Uterus (tissue), 4 donors: Measurements from ENCODE around the gene FCER1G. TPM values are rescaled to one million over a fixed set of nuclear protein-coding genes. Genes with fewer than 3 reads are reported as not detected.
"Not testable (repeated sequence)": the region's sequence is repeated elsewhere in the genome, so short reads cannot be mapped to it uniquely, and the experiment has no call there.

Source experiments
- DNase-seq, 2 donors: peaks; one replicate each; pipeline ENCODE4 v3.0.0-alpha.2; 2019 to 2020
- H3K27ac ChIP-seq, 2 donors: fragments of 200-600 bp; sonication (generic); 1 replicate in 1 of 2; 2 replicates in 1 of 2; pipeline ENCODE4 v1.5.1; 2016 to 2018
- H3K27me3 ChIP-seq, 2 donors: fragments of 200-600 bp; sonication (generic); one replicate each; pipeline ENCODE4 v1.5.1; 2018 to 2019; ENCODE audit warnings: control low read depth in 1 of 2
- H3K36me3 ChIP-seq, 2 donors: fragments of 200-600 bp; sonication (generic); one replicate each; pipeline ENCODE4 v1.5.1; 2019; ENCODE audit warnings: control low read depth in 1 of 2
- H3K4me1 ChIP-seq, 2 donors: fragments of 200-600 bp; sonication (generic); one replicate each; pipeline ENCODE4 v1.5.1; 2018 to 2019; ENCODE audit warnings: control low read depth in 1 of 2
- H3K4me3 ChIP-seq, 2 donors: fragments of 200-600 bp; sonication (generic); 1 replicate in 1 of 2; 2 replicates in 1 of 2; pipeline ENCODE4 v1.5.1; 2018 to 2019; ENCODE audit warnings: mild to moderate bottlenecking in 1 of 2
- H3K9me3 ChIP-seq, 2 donors: fragments of 200-600 bp; sonication (generic); one replicate each; pipeline ENCODE4 v1.5.1; 2019; ENCODE audit warnings: control low read depth in 1 of 2
- POLR2A ChIP-seq, 2 donors: fragments of 450-650 bp; IDR thresholded peaks; one replicate each; pipeline ENCODE4 v1.6.1; 2016; ENCODE audit warnings: antibody characterized with exemption in 2 of 2, mild to moderate bottlenecking in 1 of 2, moderate library complexity in 1 of 2
- intact Hi-C: fragments of 100-400 bp; cut with DNase I; formaldehyde crosslinking; loops from one replicate; pipeline ENCODE4 v1.15.1; 2023; ENCODE audit warnings: low total_unique reads
- total RNA-seq, 4 donors: library from RNA; depleted of rRNA in 3 of 4; stranded (reverse); fragments of >200 nt in 3 of 4; gene quantifications; one replicate each; pipeline versions ENCODE4 v1.1.0 to v1.2.4, GENCODE V29; 2014 to 2023
- TF ChIP-seq, protein P1 (sequence below), 4 experiments: fragments of 200-600 bp in 2 of 4; fragments of 450-650 bp in 2 of 4; sonication (generic) in 2 of 4; IDR thresholded peaks; one replicate each; pipeline ENCODE4 v1.5.1; 2016 to 2019; ENCODE audit warnings: antibody characterized with exemption in 4 of 4, mild to moderate bottlenecking in 2 of 4, moderate library complexity in 1 of 4
- donor health status: DM: yes; HTN: yes; CAD: no.

FCER1G gene
- total RNA-seq, 4 donors from 2014 or later: 1.3 to 39.4 (median 12.6) TPM

DNA sequence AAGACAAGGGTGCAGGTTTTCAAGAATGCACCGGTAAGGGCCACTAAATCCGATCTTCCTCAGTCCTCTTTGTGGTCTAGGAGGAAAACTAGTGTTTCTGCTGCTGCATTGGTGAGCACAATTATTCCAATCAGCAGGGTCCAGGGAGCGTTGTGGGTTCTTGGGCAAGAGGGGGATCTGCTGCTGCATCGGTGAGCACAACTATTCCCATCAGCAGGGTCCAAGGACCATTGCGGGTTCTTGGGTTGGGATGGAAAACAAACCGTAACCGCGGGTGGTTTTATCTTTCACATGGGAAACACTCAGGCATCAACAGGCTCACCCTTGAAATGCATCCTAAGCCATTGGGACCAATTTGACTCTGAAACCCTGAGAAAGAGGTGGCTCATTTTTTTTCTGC, 36.5 kb downstream of the FCER1G start:
- Histone ChIP-seq H3K27me3 (no peaks in the 10 kb centered on the region), H3K4me1 (no peaks in the 10 kb centered on the region), H3K27ac (no peak overlapping the region), H3K9me3 (no peaks in the 10 kb centered on the region), H3K36me3 (no peaks in the 10 kb centered on the region), H3K4me3 (no peak overlapping the region)
- intact Hi-C loops: no loop called here
- TF ChIP-seq, protein P1, sequence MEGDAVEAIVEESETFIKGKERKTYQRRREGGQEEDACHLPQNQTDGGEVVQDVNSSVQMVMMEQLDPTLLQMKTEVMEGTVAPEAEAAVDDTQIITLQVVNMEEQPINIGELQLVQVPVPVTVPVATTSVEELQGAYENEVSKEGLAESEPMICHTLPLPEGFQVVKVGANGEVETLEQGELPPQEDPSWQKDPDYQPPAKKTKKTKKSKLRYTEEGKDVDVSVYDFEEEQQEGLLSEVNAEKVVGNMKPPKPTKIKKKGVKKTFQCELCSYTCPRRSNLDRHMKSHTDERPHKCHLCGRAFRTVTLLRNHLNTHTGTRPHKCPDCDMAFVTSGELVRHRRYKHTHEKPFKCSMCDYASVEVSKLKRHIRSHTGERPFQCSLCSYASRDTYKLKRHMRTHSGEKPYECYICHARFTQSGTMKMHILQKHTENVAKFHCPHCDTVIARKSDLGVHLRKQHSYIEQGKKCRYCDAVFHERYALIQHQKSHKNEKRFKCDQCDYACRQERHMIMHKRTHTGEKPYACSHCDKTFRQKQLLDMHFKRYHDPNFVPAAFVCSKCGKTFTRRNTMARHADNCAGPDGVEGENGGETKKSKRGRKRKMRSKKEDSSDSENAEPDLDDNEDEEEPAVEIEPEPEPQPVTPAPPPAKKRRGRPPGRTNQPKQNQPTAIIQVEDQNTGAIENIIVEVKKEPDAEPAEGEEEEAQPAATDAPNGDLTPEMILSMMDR (IDR thresholded peaks at IDR 0.05): no peak
- TF ChIP-seq POLR2A (IDR thresholded peaks at IDR 0.05): no peak
- DNase-seq: no peak

DNA sequence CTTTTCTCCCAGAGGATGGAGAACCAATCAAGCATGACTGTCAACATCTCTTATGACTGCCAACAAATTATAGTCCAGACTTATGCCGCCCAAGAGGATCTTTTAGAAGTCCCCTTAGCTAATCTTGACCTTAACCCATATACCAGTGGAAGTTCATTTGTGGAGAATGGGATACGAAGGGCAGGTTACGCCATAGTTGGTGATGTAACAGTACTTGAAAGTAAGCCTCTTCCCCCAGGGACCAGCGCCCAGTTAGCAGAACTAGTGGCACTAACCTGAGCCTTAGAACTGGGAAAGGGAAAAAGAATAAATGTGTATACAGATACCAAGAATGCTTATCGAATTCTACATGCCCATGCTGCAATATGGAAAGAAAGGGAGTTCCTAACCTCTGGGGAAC, 40.2 kb downstream of the FCER1G start:
- H3K4me1 ChIP-seq, H3K36me3 ChIP-seq, H3K4me3 ChIP-seq, DNase-seq, intact Hi-C loops, H3K27ac ChIP-seq, H3K9me3 ChIP-seq: not testable (repeated sequence)
- peaks cover 3 to 10% of the 10 kb centered on the region in 2 donors for H3K27me3 ChIP-seq

DNA sequence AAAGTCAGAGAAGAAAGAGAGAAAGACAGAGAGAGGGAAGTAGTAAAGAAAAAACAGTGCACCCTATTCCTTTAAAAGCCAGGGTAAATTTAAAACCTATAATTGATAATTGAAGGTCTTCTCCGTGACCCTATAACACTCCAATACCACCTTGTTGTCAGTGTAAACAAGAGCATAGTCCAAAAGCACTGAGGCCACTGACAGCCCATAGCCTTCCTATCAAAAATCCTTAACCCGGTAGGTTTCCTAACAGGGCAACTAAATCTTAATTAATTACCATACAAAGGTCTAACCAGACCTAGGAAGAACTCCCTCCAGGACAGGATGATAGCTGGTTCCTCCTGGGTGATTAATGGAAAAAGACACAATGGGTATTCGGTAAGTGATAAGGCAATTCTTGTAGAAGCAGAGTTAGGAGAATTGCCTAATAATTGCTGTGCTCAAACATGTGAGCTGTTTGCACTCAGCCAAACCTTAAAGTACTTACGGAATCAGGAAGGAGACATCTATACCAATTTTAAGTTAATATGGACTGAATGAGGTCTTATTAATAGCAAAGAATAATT, 40.9 kb downstream of the FCER1G start:
- H3K4me3 ChIP-seq, H3K36me3 ChIP-seq, H3K27ac ChIP-seq, H3K9me3 ChIP-seq, intact Hi-C loops, DNase-seq, H3K4me1 ChIP-seq: not testable (repeated sequence)
- H3K27me3 ChIP-seq: peaks cover 3 to 10% of the 10 kb centered on the region in 2 donors

DNA sequence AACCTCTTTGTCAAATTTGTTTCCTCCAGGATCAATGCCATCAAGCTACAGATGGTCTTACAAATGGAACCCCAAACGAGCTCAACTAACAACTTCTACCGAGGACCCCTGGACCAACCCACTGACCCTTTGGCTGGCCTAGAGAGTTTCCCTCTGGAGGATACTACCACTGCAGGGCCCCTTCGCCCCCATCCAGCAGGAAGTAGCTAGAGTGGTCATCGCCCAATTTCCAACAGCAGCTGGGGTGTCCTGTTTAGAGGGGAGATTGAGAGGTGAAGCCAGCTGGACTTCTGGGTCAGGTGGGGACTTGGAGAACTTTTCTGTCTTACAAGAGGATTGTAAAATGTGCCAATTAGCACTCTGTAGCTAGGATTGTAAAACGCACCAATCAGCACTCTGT, 42.0 kb downstream of the FCER1G start:
- H3K27me3 ChIP-seq: peaks cover 3 to 10% of the 10 kb centered on the region in 2 donors
- H3K9me3 ChIP-seq, intact Hi-C loops, H3K4me1 ChIP-seq, H3K4me3 ChIP-seq, DNase-seq, H3K36me3 ChIP-seq, H3K27ac ChIP-seq: not testable (repeated sequence)

DNA sequence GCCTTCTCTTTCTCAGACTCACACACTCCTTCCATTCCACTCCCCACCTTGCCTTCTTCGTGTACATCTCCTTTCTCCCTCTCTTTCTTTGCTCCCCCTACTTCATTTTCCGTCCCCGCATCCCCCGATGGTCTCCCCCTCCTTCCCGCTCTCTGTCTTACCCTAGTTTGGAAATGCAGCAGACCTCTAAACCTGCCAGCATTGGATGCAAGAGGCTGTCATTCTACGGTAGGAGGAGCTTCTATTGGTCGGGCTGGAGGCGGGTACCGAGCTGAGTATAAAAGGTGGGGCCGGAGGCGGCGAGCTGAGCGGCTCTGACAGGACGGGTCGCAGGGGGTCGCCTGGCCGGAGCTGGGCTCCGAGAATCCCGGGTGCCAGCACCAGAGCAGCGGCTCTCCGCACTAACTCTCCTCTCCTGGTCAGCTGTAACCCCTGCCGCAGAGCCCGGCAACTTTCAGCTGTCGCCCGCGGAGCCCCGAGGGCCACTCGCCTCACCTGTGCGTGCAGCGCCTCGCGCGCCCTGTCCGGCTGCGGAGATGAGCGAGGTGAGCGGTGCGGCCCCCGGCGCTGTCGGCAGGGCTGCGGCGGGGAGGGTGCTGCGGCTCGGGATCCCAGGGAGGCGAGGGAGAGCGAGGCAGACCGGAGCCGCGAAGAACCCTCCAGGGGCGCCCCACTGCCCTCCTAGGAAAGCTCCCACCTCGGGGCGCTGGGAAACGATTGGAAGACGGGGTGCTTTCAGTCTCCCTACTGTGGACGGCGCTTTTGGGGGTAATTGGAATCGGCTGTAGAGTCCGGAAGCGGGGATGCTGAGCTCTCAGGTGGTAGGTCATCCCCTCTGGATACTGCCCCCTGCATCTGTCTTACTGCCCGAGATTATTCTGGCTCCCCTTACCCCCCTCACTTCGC, 43.6 kb downstream of the FCER1G start, which contains the start of gene PCP4L1:
Gene PCP4L1, plus strand, starts transcription at position 307 of the 906 bp plus-strand sequence. Its CDS starts 230 bp downstream, at position 537.
- no peak within 1 kb of the TSS for H3K27ac ChIP-seq
- intact Hi-C loops: no loop called here
- peak in 1 of 2 donors; percentile 18 for DNase-seq
- TF ChIP-seq POLR2A (IDR thresholded peaks at IDR 0.05): no peak
- TF ChIP-seq, protein P1 (IDR thresholded peaks at IDR 0.05): no peak
- no peaks in the 10 kb centered on the region for H3K4me1 ChIP-seq
- no peaks in the 10 kb centered on the region for H3K9me3 ChIP-seq
- H3K4me3 ChIP-seq: peak within 1 kb of the TSS; percentile 28 to 35
- H3K36me3 ChIP-seq: no peaks in the 10 kb centered on the region
- H3K27me3 ChIP-seq: peaks cover 3 to 10% of the 10 kb centered on the region in 2 donors

DNA sequence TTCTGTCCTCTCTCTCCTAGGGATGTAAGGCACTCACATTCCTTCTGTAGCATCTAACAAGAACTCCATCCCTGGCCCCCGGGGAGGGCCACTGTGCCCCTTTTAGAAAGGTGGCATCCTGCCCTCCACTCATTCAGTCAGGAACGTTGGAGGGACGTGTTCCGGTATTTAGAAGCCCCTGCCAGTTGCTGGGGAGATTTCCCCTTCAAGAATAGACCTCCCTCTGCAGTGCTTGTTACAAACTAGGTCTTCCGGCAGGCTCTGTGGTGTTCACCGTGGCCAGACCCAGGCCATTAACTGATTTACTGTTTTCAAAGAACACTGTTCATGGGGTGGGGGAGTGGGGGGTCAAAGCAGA, 44.2 kb downstream of the FCER1G start:
- no peak for TF ChIP-seq POLR2A (IDR thresholded peaks at IDR 0.05)
- TF ChIP-seq, protein P1 (IDR thresholded peaks at IDR 0.05): no peak
- Histone ChIP-seq H3K9me3 (no peaks in the 10 kb centered on the region), H3K4me3 (peak overlapping the region in 1 of 2 donors; percentile 35), H3K4me1 (no peaks in the 10 kb centered on the region), H3K36me3 (no peaks in the 10 kb centered on the region), H3K27me3 (peaks cover 3 to 10% of the 10 kb centered on the region in 2 donors), H3K27ac (no peak overlapping the region)
- DNase-seq: no peak
- intact Hi-C loops: no loop called here
